Glutamatergic neuron (in vitro differentiated cells): ENCODE measurements around the gene LINC01488. TPM values are rescaled to one million over a fixed set of nuclear protein-coding genes. Genes with fewer than 3 reads are reported as not detected.

Source experiments
- DNase-seq: peaks from one replicate; pipeline ENCODE4 v3.0.0; 2022
- H3K27ac Mint-ChIP-seq: one replicate; pipeline ENCODE4 v1.8.0; 2020; ENCODE audit warnings: mild to moderate bottlenecking, mixed read lengths, inconsistent platforms; ENCODE audit not compliant: unreplicated experiment
- H3K27me3 Mint-ChIP-seq: one replicate; pipeline ENCODE4 v1.8.0; 2020; ENCODE audit warnings: mild to moderate bottlenecking, moderate library complexity, mixed read lengths, inconsistent platforms; ENCODE audit not compliant: unreplicated experiment
- H3K36me3 Mint-ChIP-seq: one replicate; pipeline ENCODE4 v1.8.0; 2020; ENCODE audit warnings: mild to moderate bottlenecking, mixed read lengths, inconsistent platforms; ENCODE audit not compliant: unreplicated experiment
- H3K4me1 Mint-ChIP-seq: one replicate; pipeline ENCODE4 v1.8.0; 2020; ENCODE audit warnings: mild to moderate bottlenecking, low read depth, mixed read lengths, inconsistent platforms; ENCODE audit not compliant: unreplicated experiment
- H3K4me3 Mint-ChIP-seq: one replicate; pipeline ENCODE4 v1.8.0; 2020; ENCODE audit warnings: mild to moderate bottlenecking, mixed read lengths, inconsistent platforms; ENCODE audit not compliant: unreplicated experiment
- H3K9me3 Mint-ChIP-seq: one replicate; pipeline ENCODE4 v1.8.0; 2020; ENCODE audit warnings: mild to moderate bottlenecking, moderate library complexity, mixed read lengths, inconsistent platforms; ENCODE audit not compliant: unreplicated experiment
- CTCF ChIP-seq: fragments of 200-600 bp; sonication (generic); IDR thresholded peaks from one replicate; pipeline ENCODE4 v1.5.0; 2021; ENCODE audit not compliant: partially characterized antibody, unreplicated experiment
- total RNA-seq: library from RNA; stranded (reverse); fragmentation: NEBNext Ultra II Directional; extraction: Animal tissue kit (Norgen Biotek cat#: 25700); gene quantifications from one replicate; pipeline ENCODE4 v1.2.1, GENCODE V29; 2021; ENCODE audit not compliant: unreplicated experiment

The LINC01488 gene
- total RNA-seq, 1 donor from 2014 or later, result not detected

GRCh38 chr11:69539416-69540117 lies 58.1 kb downstream of the LINC01488 start:
- Mint-ChIP-seq H3K36me3 (peaks cover 4% of the 10 kb centered on the region), H3K27me3 (no peaks in the 10 kb centered on the region), H3K4me1 (no peaks in the 10 kb centered on the region), H3K4me3 (no peak overlapping the region), H3K27ac (no peak overlapping the region), H3K9me3 (peaks cover 3% of the 10 kb centered on the region)
- DNase-seq, result no peak
- TF ChIP-seq CTCF, result no peak

GRCh38 chr11:69540118-69541000 lies 58.9 kb downstream of the LINC01488 start:
- Mint-ChIP-seq H3K36me3 (peaks cover 4% of the 10 kb centered on the region), H3K27ac (no peak overlapping the region), H3K4me1 (no peaks in the 10 kb centered on the region), H3K27me3 (no peaks in the 10 kb centered on the region), H3K4me3 (no peak overlapping the region), H3K9me3 (peaks cover 4% of the 10 kb centered on the region)
- no peak for DNase-seq
- TF ChIP-seq CTCF, result no peak

GRCh38 chr11:69541001-69541285 lies 59.5 kb downstream of the LINC01488 start:
- DNase-seq, result no peak
- H3K4me3 Mint-ChIP-seq, result no peak overlapping the region
- no peaks in the 10 kb centered on the region for H3K27me3 Mint-ChIP-seq
- H3K36me3 Mint-ChIP-seq, result peaks cover 4% of the 10 kb centered on the region
- TF ChIP-seq CTCF, result no peak
- H3K4me1 Mint-ChIP-seq, result no peaks in the 10 kb centered on the region
- peaks cover 6% of the 10 kb centered on the region for H3K9me3 Mint-ChIP-seq
- H3K27ac Mint-ChIP-seq, result no peak overlapping the region

- Mint-ChIP-seq H3K27ac (no peak overlapping the region), H3K4me1 (no peaks in the 10 kb centered on the region), H3K4me3 (no peak overlapping the region), H3K36me3 (peaks cover 7% of the 10 kb centered on the region), H3K9me3 (peaks cover 6% of the 10 kb centered on the region), H3K27me3 (no peaks in the 10 kb centered on the region)
- DNase-seq, result no peak
- TF ChIP-seq CTCF, result no peak
Measured at GRCh38 chr11:69541501-69542313, 60.2 kb downstream of the LINC01488 start.
